Stomach (tissue), 9 donors: Measurements from ENCODE around the gene TENM4. TPM values are rescaled to one million over a fixed set of nuclear protein-coding genes. Genes with fewer than 3 reads are reported as not detected.

Experiments
- DNase-seq, 2 donors: peaks; one replicate each; pipeline versions ENCODE4 v3.0.0 to v3.0.0-alpha.2; 2013 to 2019
- H3K27ac ChIP-seq, 5 donors: fragments of 200-600 bp in 4 of 5; sonication (generic) in 4 of 5; one replicate each; pipeline ENCODE4 v1.5.1; 2013 to 2019; ENCODE audit warnings: mild to moderate bottlenecking in 1 of 5, moderate library complexity in 1 of 5
- H3K27me3 ChIP-seq, 3 donors: fragments of 200-600 bp; sonication (generic); one replicate each; pipeline ENCODE4 v1.5.1; 2017 to 2019; ENCODE audit warnings: mixed run types in 1 of 3
- H3K36me3 ChIP-seq, 4 donors: fragments of 200-600 bp; sonication (generic); 1 replicate in 3 of 4; 2 replicates in 1 of 4; pipeline ENCODE4 v1.5.1; 2016 to 2019
- H3K4me1 ChIP-seq, 4 donors: fragments of 200-600 bp; sonication (generic); one replicate each; pipeline ENCODE4 v1.5.1; 2016 to 2019
- H3K4me3 ChIP-seq, 4 donors: fragments of 200-600 bp; sonication (generic) in 3 of 4; one replicate each; pipeline ENCODE4 v1.5.1; 2016 to 2019; ENCODE audit warnings: mild to moderate bottlenecking in 1 of 4
- H3K9me3 ChIP-seq, 4 donors: fragments of 200-600 bp; sonication (generic); one replicate each; pipeline ENCODE4 v1.5.1; 2016 to 2019
- CTCF ChIP-seq, 7 experiments: fragments of 450-650 bp in 4 of 7; fragments of 200-600 bp in 3 of 7; sonication (generic) in 3 of 7; IDR thresholded peaks; one replicate each; pipeline ENCODE4 v1.5.1; 2016 to 2019; ENCODE audit warnings: antibody characterized with exemption in 7 of 7, control low read depth in 2 of 7, mild to moderate bottlenecking in 1 of 7
- EP300 ChIP-seq: sonication (generic); formaldehyde crosslinking; IDR thresholded peaks from one replicate; pipeline ENCODE4 v1.6.1; 2017; ENCODE audit warnings: antibody characterized with exemption
- POLR2A ChIP-seq, 4 donors: fragments of 450-650 bp; IDR thresholded peaks; one replicate each; pipeline ENCODE4 v1.6.1; 2016; ENCODE audit warnings: antibody characterized with exemption in 4 of 4, control low read depth in 2 of 4, mild to moderate bottlenecking in 1 of 4, moderate library complexity in 1 of 4
- POLR2AphosphoS5 ChIP-seq, 3 donors: sonication (generic); formaldehyde crosslinking; IDR thresholded peaks; one replicate each; pipeline ENCODE4 v1.6.1; 2016; ENCODE audit warnings: antibody characterized with exemption in 3 of 3
- WGBS, 5 donors: extraction: QIAGEN DNeasy Blood & Tissue Kit in 3 of 5; methylation state at CpG; one replicate each; pipeline versions ENCODE4 v1.1.5 to v1.1.7; 2013 to 2018; 5-methylcytosine and 5-hydroxymethylcytosine counted together
- intact Hi-C: fragments of 100-400 bp; cut with DNase I; formaldehyde crosslinking; loops from one replicate; pipeline ENCODE4 v1.15.1; 2023; ENCODE audit warnings: low total_unique reads
- polyA plus RNA-seq, 3 donors: library from polyadenylated mRNA; stranded (reverse); fragments of 200-250 nt; gene quantifications; one replicate each; pipeline ENCODE4 v1.2.3, GENCODE V29; 2013
- total RNA-seq, 5 donors: library from RNA; depleted of rRNA; stranded (reverse); fragments of >200 nt; gene quantifications; one replicate each; pipeline versions ENCODE4 v1.1.0 to v1.2.3, GENCODE V29; 2014 to 2016
- donor health status: healthy with polysubstance abuse.
- donor health status: Bipolar disorder and iron deficiency.
- donor health status: healthy.

Gene TENM4
- total and polyA plus RNA-seq, 8 donors = 0.06 to 13.2 (median 0.87) TPM; not detected in 1

- H3K27me3 ChIP-seq = no peaks in the 10 kb centered on the region
- WGBS, 5 donors = 82 to 91% (median 88%) methylated on average over 7 of the region's 7 CpGs
- H3K27ac ChIP-seq = no peak overlapping the region
- no peaks in the 10 kb centered on the region for H3K4me1 ChIP-seq
- H3K9me3 ChIP-seq = no peaks in the 10 kb centered on the region
- no peaks in the 10 kb centered on the region for H3K36me3 ChIP-seq
- H3K4me3 ChIP-seq = no peak overlapping the region
- intact Hi-C loops = no loop called here
- DNase-seq = no peak
- TF ChIP-seq CTCF (IDR thresholded peaks at IDR 0.05) = no peak
- TF ChIP-seq POLR2AphosphoS5 (IDR thresholded peaks at IDR 0.05) = no peak
- no peak for TF ChIP-seq POLR2A (IDR thresholded peaks at IDR 0.05)
- no peak for TF ChIP-seq EP300
These were observed 332.0 kb downstream of the TENM4 start for GRCh38 chr11:79108851-79109250.

GRCh38 chr11:79102840-79103239 lies 338.0 kb downstream of the TENM4 start:
- WGBS, 5 donors = 81 to 92% (median 86%) methylated on average over 4 of the region's 4 CpGs
- TF ChIP-seq POLR2A (IDR thresholded peaks at IDR 0.05) (no peak), POLR2AphosphoS5 (IDR thresholded peaks at IDR 0.05) (no peak), EP300 (no peak), CTCF (IDR thresholded peaks at IDR 0.05) (no peak)

GRCh38 chr11:79101656-79102055 lies 339.2 kb downstream of the TENM4 start:
- Histone ChIP-seq H3K4me3 (no peak overlapping the region), H3K36me3 (no peaks in the 10 kb centered on the region), H3K27ac (no peak overlapping the region), H3K9me3 (no peaks in the 10 kb centered on the region), H3K4me1 (peaks cover 0 to 10% (median 0%) of the 10 kb centered on the region in 4 donors), H3K27me3 (no peaks in the 10 kb centered on the region)
- 28 to 39% (median 37%) methylated on average over 2 of the region's 2 CpGs for WGBS, 5 donors
- TF ChIP-seq EP300 (no peak), CTCF (IDR thresholded peaks at IDR 0.05) (no peak), POLR2AphosphoS5 (IDR thresholded peaks at IDR 0.05) (no peak), POLR2A (IDR thresholded peaks at IDR 0.05) (no peak)
- DNase-seq = no peak
- intact Hi-C loops = no loop called here

More at GRCh38 chr11:79102840-79103239, 338.0 kb downstream of the TENM4 start:
- Histone ChIP-seq H3K4me1 (peaks cover 0 to 5% (median 0%) of the 10 kb centered on the region in 4 donors), H3K27ac (no peak overlapping the region), H3K36me3 (no peaks in the 10 kb centered on the region), H3K4me3 (no peak overlapping the region), H3K27me3 (no peaks in the 10 kb centered on the region), H3K9me3 (no peaks in the 10 kb centered on the region)
- no peak for DNase-seq
- intact Hi-C loops = no loop called here

GRCh38 chr11:79100093-79100910 lies 340.5 kb downstream of the TENM4 start:
- H3K4me3 ChIP-seq = no peak overlapping the region
- no peaks in the 10 kb centered on the region for H3K36me3 ChIP-seq
- peaks cover 0 to 13% (median 0%) of the 10 kb centered on the region in 4 donors for H3K4me1 ChIP-seq
- no peak overlapping the region for H3K27ac ChIP-seq
- no peaks in the 10 kb centered on the region for H3K27me3 ChIP-seq
- 40 to 47% (median 44%) methylated on average over 9 of the region's 9 CpGs for WGBS, 5 donors
- peak; percentile 32 to 70 for DNase-seq
- intact Hi-C loops = no loop called here
- TF ChIP-seq CTCF (IDR thresholded peaks at IDR 0.05) = peak in 5 of 7 experiments; percentile 43 to 67 (median 65)
- TF ChIP-seq POLR2AphosphoS5 (IDR thresholded peaks at IDR 0.05) = no peak
- H3K9me3 ChIP-seq = no peaks in the 10 kb centered on the region
